ENCODE results near the gene ARF1.

ARF1 gene

GRCh38 chr1:228134591-228134990 is 52.1 kb downstream of the ARF1 start:
- DNase-seq = no peak

- no peak for DNase-seq
These were observed 54.4 kb downstream of the ARF1 start for GRCh38 chr1:228136901-228137300.

GRCh38 chr1:228139406-228139930 is 57.0 kb downstream of the ARF1 start:
- no peak for DNase-seq

GRCh38 chr1:228139931-228140723 is 57.6 kb downstream of the ARF1 start, which contains the start of gene GUK1:
Gene GUK1, plus strand, starts transcription at chr1:228140279. Its CDS starts 24 bp downstream, at chr1:228140303.
- DNase-seq = peak; percentile 98

GRCh38 chr1:228140724-228141225 is 58.3 kb downstream of the ARF1 start:
- no peak for DNase-seq

- no peak for DNase-seq
These were observed 58.9 kb downstream of the ARF1 start for GRCh38 chr1:228141226-228142044.

GRCh38 chr1:228142155-228142691 is 59.7 kb downstream of the ARF1 start:
- no peak for DNase-seq

- DNase-seq = no peak
These were observed 60.2 kb downstream of the ARF1 start for GRCh38 chr1:228142701-228143136.

- no peak for DNase-seq
These were observed 61.1 kb downstream of the ARF1 start for GRCh38 chr1:228143480-228144192.

GRCh38 chr1:228144193-228144992 is 61.9 kb downstream of the ARF1 start:
- DNase-seq = no peak

- no peak for DNase-seq
These were observed 62.5 kb downstream of the ARF1 start for GRCh38 chr1:228144993-228145343.

- DNase-seq = no peak
These were observed 63.2 kb downstream of the ARF1 start for GRCh38 chr1:228145463-228146416.

- DNase-seq = no peak
These were observed 64.1 kb downstream of the ARF1 start for GRCh38 chr1:228146417-228147150.

GRCh38 chr1:228147151-228147693 is 64.7 kb downstream of the ARF1 start:
- DNase-seq = no peak

GRCh38 chr1:228147768-228148167 is 65.3 kb downstream of the ARF1 start:
- DNase-seq = no peak

GRCh38 chr1:228148196-228148861 is 65.8 kb downstream of the ARF1 start:
- no peak for DNase-seq

Measured in amniotic stem cell (primary cell).